CD14-positive monocyte (primary cell): ENCODE measurements around the gene TMEM198. TPM values are rescaled to one million over a fixed set of nuclear protein-coding genes. Genes with fewer than 3 reads are reported as not detected.

Experiments used
- DNase-seq, 3 donors: peaks; one replicate each; pipeline ENCODE4 v3.0.0-alpha.2; 2011 to 2022
- H2AFZ ChIP-seq: 2 replicates; pipeline ENCODE4 v1.6.0; 2012; ENCODE audit warnings: mild to moderate bottlenecking, low read depth, low read length, inconsistent platforms; ENCODE audit not compliant: insufficient read depth, poor library complexity, severe bottlenecking
- H3K27ac ChIP-seq, 2 donors: 1 replicate in 1 of 2; 2 replicates in 1 of 2; pipeline ENCODE4 v1.5.1; 2012 to 2013; ENCODE audit warnings: low read length in 2 of 2, control low read depth in 1 of 2, inconsistent platforms in 1 of 2, low read depth in 1 of 2, mild to moderate bottlenecking in 1 of 2
- H3K27me3 ChIP-seq, 2 donors: one replicate each; pipeline versions ENCODE4 v1.6.0 to v1.6.1; 2011 to 2013; ENCODE audit warnings: low read length in 2 of 2; ENCODE audit not compliant: control insufficient read depth in 2 of 2, insufficient read depth in 2 of 2
- H3K36me3 ChIP-seq, 2 donors: replicated peaks in 1 of 2; 1 replicate in 1 of 2; 2 replicates in 1 of 2; pipeline versions ENCODE4 v1.5.1 to v1.6.1; 2012 to 2013; ENCODE audit warnings: low read length in 2 of 2, control low read depth in 1 of 2, inconsistent platforms in 1 of 2, mild to moderate bottlenecking in 1 of 2; ENCODE audit not compliant: insufficient read depth in 2 of 2, control insufficient read depth in 1 of 2
- H3K4me1 ChIP-seq, 2 donors: 1 replicate in 1 of 2; 2 replicates in 1 of 2; pipeline versions ENCODE4 v1.5.1 to v1.6.1; 2012 to 2013; ENCODE audit warnings: low read length in 2 of 2, control low read depth in 1 of 2, inconsistent platforms in 1 of 2, mild to moderate bottlenecking in 1 of 2, moderate library complexity in 1 of 2; ENCODE audit not compliant: insufficient read depth in 2 of 2, control insufficient read depth in 1 of 2
- H3K4me2 ChIP-seq: replicated peaks from 2 replicates; pipeline ENCODE3; 2012; ENCODE audit warnings: low read length, moderate library complexity, mild to moderate bottlenecking; ENCODE audit not compliant: poor library complexity, severe bottlenecking; ENCODE audit errors: extremely low read depth
- H3K4me3 ChIP-seq, 3 experiments: fragments of 200-600 bp in 1 of 3; sonication (generic) in 1 of 3; replicated peaks in 1 of 3; 1 replicate in 2 of 3; 2 replicates in 1 of 3; pipeline ENCODE4 v1.5.1; 2011 to 2013; ENCODE audit warnings: low read length in 3 of 3, mild to moderate bottlenecking in 3 of 3, control low read depth in 2 of 3, low read depth in 2 of 3, inconsistent platforms in 1 of 3, moderate library complexity in 1 of 3
- H3K79me2 ChIP-seq: 2 replicates; pipeline ENCODE4 v1.6.0; 2012; ENCODE audit warnings: mild to moderate bottlenecking, control low read depth, inconsistent platforms, low read length, moderate library complexity; ENCODE audit not compliant: insufficient read depth
- H3K9ac ChIP-seq: 2 replicates; pipeline ENCODE4 v1.6.0; 2017; ENCODE audit warnings: low read length, mild to moderate bottlenecking; ENCODE audit not compliant: insufficient read depth, poor library complexity, severe bottlenecking
- H3K9me3 ChIP-seq, 2 donors: replicated peaks in 1 of 2; 1 replicate in 1 of 2; 2 replicates in 1 of 2; pipeline versions ENCODE4 v1.5.1 to v1.6.1; 2012 to 2013; ENCODE audit warnings: low read length in 2 of 2, control low read depth in 1 of 2; ENCODE audit not compliant: control insufficient read depth in 1 of 2, insufficient read depth in 1 of 2
- H4K20me1 ChIP-seq: 2 replicates; pipeline ENCODE4 v1.6.0; 2012; ENCODE audit warnings: mild to moderate bottlenecking, low read length, control low read depth, moderate library complexity; ENCODE audit not compliant: insufficient read depth
- H3K27ac Mint-ChIP-seq, 7 donors: one replicate each; pipeline ENCODE4 v1.8.0; 2020; ENCODE audit warnings: mild to moderate bottlenecking in 7 of 7, mixed read lengths in 7 of 7, moderate library complexity in 6 of 7, inconsistent platforms in 2 of 7
- H3K27me3 Mint-ChIP-seq, 3 donors: one replicate each; pipeline ENCODE4 v1.8.0; 2021 to 2022; ENCODE audit warnings: low read depth in 3 of 3, mild to moderate bottlenecking in 3 of 3, mixed read lengths in 3 of 3, moderate library complexity in 3 of 3, inconsistent platforms in 1 of 3
- H3K36me3 Mint-ChIP-seq, 2 donors: one replicate each; pipeline ENCODE4 v1.8.0; 2020; ENCODE audit warnings: mixed read lengths in 2 of 2, inconsistent platforms in 1 of 2, mild to moderate bottlenecking in 1 of 2
- H3K4me1 Mint-ChIP-seq: one replicate; pipeline ENCODE4 v1.8.0; 2020; ENCODE audit warnings: mild to moderate bottlenecking, mixed read lengths
- H3K4me3 Mint-ChIP-seq, 2 donors: one replicate each; pipeline ENCODE4 v1.8.0; 2020; ENCODE audit warnings: mild to moderate bottlenecking in 2 of 2, mixed read lengths in 2 of 2, moderate library complexity in 1 of 2
- H3K9me3 Mint-ChIP-seq, 7 donors: one replicate each; pipeline ENCODE4 v1.8.0; 2020 to 2022; ENCODE audit warnings: mixed read lengths in 7 of 7, mild to moderate bottlenecking in 6 of 7, moderate library complexity in 6 of 7, inconsistent platforms in 2 of 7
- CTCF ChIP-seq: fragments of 200-600 bp; IDR thresholded peaks from one replicate; pipeline ENCODE4 v1.8.0; 2022; ENCODE audit warnings: antibody characterized with exemption, mild to moderate bottlenecking
- WGBS: methylation state at CpG from one replicate; pipeline ENCODE4 v1.1.5; 2013; ENCODE audit warnings: missing lambda C conversion rate; ENCODE audit not compliant: insufficient coverage; 5-methylcytosine and 5-hydroxymethylcytosine counted together
- intact Hi-C, 2 donors: fragments of 100-400 bp; cut with micrococcal nuclease; formaldehyde crosslinking; loops; one replicate each; pipeline versions ENCODE4 v1.15.0 to v1.15.1; 2023
- polyA plus RNA-seq, 3 donors: library from polyadenylated mRNA; depleted of rRNA in 1 of 3; unstranded in 2 of 3; stranded (reverse) in 1 of 3; fragments of 300-500 nt in 2 of 3; fragments of >200 nt in 1 of 3; fragmentation: Illumina TruSeq in 2 of 3; gene quantifications; 1 replicate in 2 of 3; 2 replicates in 1 of 3; pipeline ENCODE4 v1.2.3, GENCODE V29; 2012 to 2021

Gene TMEM198
- polyA plus RNA-seq, 3 donors, result not detected

GRCh38 chr2:219561179-219562048 is 17.6 kb downstream of the TMEM198 start:
- Mint-ChIP-seq H3K36me3 (no peaks in the 10 kb centered on the region), H3K27ac (no peak overlapping the region), H3K4me1 (no peaks in the 10 kb centered on the region), H3K9me3 (no peaks in the 10 kb centered on the region), H3K27me3 (peaks cover 0 to 2% (median 0%) of the 10 kb centered on the region in 3 donors), H3K4me3 (no peak overlapping the region)
- DNase-seq, result no peak
- Histone ChIP-seq H3K79me2 (no peaks in the 10 kb centered on the region), H3K27ac (no peak overlapping the region), H3K9ac (no peak overlapping the region), H3K36me3 (no peaks in the 10 kb centered on the region), H2AFZ (no peak overlapping the region), H3K4me2 (no peak overlapping the region), H3K27me3 (no peaks in the 10 kb centered on the region), H3K4me3 (no peak overlapping the region), H3K4me1 (no peaks in the 10 kb centered on the region), H3K9me3 (no peaks in the 10 kb centered on the region), H4K20me1 (no peaks in the 10 kb centered on the region)
- 91% methylated on average over 14 of the region's 24 CpGs for WGBS
- TF ChIP-seq CTCF, result no peak
- intact Hi-C loops, result no loop called here

- no peak overlapping the region for H3K4me3 ChIP-seq
- no peak for TF ChIP-seq CTCF
- no peaks in the 10 kb centered on the region for H4K20me1 ChIP-seq
- intact Hi-C loops, result no loop called here
- Mint-ChIP-seq H3K36me3 (no peaks in the 10 kb centered on the region), H3K4me1 (no peaks in the 10 kb centered on the region), H3K27ac (peak overlapping the region in 1 of 7 donors; percentile 11), H3K27me3 (peaks cover 0 to 2% (median 0%) of the 10 kb centered on the region in 3 donors), H3K9me3 (peaks cover 0 to 2% (median 0%) of the 10 kb centered on the region in 7 donors), H3K4me3 (no peak overlapping the region)
- no peak for DNase-seq
- H3K9me3 ChIP-seq, result no peaks in the 10 kb centered on the region
- H3K4me1 ChIP-seq, result no peaks in the 10 kb centered on the region
- no peaks in the 10 kb centered on the region for H3K79me2 ChIP-seq
- H3K4me2 ChIP-seq, result no peak overlapping the region
- no peaks in the 10 kb centered on the region for H3K27me3 ChIP-seq
- no peaks in the 10 kb centered on the region for H3K36me3 ChIP-seq
- H2AFZ ChIP-seq, result no peak overlapping the region
- H3K9ac ChIP-seq, result no peak overlapping the region
- no peak overlapping the region for H3K27ac ChIP-seq
- WGBS, result 93% methylated on average over 33 of the region's 35 CpGs
Observed at GRCh38 chr2:219562049-219563020, 18.5 kb downstream of the TMEM198 start.
